Activated CD4-positive, alpha-beta T cell treated with anti-CD3 and anti-CD28 coated beads, Interleukin-2, amount 50 U/mL, for 4 hours (primary cell): Measurements from ENCODE around the gene DPP4.

ENCODE experiments used
- DNase-seq, 2 experiments: peaks; one replicate each; pipeline ENCODE4 v3.0.0-alpha.2; 2020

The DPP4 gene

DNA sequence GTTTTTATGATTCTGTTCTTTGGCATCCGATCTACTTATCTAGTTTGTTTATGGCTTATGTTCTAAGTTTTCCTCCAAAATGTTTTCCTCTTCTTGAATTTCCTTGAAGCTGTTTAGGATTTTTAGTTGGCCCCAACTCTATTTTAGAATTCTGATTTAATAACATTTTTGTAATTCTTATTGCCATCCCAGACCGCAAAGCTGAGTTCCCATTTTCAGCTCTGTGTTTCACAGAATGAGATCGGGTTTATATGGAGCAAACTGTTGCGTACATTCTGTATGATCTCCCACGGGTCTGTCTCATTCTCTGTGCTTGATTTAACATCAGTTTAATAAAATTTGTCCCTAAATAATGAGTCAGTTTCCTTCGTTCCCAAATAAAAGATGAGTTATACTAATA lies 59.3 kb downstream of the DPP4 start:
- DNase-seq, result no peak

DNA sequence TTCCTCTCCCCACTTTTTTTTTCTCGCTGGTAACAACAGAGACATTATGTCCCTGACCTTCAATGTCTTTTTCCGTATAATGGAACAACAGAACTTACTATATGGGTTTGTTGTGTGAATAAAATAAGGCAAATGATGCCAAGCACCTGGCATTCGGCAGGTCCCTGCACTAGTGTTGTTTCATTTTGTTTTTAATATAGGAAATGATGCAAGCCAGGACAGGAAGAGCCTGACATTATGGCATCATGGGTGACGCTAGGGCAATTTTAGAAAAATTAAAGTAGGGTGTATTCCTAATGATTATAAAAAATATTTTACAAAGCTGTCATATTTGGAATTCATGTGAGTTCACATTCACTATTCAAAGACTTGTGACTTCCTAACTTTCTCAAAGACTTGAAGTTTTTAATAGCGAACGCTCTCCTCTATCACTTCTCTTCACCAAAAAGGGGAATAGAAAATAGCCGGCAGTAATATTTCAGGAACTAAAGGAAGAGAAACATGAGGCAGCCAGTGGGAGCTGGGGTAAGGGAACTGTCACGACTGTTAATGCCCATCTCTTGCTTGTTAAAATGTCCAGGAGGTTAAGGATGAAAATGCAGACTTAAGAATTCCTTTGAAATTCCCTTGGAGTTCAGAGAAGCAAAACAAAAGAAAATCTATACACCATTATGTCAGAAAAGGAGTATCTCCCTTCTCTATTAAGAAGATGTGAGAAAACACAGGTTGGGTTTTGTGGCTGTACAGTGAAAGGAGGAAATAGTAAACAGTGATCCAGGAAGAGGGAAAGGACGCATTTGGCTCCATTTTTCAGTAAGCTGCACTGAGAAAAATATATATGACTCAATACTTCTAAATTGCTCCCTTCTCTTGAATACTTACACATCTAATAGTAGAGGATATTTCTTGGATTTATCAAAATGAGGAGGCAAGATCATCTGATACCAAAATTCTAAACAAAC lies 60.2 kb downstream of the DPP4 start:
- DNase-seq, result no peak

DNA sequence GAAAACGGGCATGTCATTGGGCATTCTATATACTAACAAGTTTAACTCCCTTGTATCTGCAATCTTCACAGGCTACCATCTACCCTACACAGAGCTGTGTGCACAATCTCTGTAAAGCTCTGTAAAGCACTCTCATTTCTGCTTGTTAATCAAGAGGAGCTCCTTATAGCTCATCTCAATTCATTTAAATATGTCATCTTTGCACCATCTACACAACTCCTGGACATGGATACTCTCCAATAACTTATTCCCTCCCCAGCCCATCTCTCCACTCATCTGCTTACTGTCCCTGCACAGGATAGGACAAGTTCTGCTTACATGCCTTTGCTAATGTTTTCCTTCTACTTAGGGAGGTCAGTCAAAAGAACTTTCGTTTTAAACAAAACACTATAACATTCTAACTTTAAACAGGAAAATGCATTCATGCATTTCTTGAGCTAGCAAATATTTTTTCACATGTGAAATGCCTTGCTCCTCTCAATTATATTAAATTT lies 61.4 kb downstream of the DPP4 start:
- no peak for DNase-seq

DNA sequence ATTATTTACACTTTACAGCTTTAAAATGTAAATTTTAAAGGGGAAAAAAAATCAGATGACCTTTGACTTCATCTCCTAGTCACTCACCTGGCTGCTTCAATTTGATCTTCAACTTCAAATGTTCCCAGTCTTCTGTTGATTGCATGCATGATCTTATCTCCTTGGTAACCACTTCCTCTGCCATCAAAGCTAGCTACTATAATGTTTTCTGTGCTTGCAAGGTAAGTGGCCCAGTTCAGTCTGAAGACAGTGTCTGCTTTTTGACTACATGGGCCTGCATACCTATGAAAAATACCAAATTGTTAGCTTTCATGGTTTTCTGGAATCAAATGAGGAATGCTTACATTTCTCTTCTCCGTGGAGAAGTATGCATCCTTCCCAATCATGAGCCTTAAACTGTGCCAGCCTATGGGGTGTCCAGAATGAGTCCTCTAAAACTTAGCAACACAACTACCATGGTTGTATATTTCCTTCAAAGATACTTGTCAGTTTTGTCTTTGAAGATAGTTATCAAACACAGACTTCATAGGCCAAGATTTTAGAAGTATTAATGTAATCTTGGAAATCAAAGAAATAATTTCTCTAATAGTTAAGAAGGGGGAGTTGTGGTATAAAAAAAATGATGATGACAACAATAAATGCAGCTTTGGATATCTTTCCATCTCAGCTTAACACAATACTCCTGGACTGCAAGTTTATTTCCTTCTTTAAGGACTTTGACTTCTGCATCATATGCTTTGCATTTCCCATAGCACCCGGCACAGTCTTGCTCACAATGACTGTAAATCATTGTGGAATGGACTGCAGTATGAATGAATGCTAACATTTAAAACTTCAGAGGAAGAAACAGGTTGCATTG lies 62.1 kb downstream of the DPP4 start:
- no peak for DNase-seq

DNA sequence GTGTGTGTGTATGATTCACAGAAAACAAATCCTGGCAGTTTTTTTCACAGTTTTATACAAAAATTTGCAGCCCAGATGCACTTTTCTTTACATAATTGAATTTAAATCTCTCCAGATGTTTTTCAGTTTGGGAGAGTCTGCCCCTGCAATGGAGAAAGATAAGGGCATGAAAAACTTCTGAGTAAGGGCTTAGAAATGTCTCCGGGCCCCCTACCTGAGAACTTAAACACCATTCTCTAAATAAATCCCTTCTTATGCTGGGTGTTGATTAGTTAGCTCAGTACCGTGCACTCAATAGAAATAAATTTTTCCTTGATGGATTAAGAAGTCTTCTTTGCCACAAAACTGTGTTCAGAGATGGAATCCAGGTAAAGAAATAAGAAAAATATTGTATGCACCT lies 64.5 kb downstream of the DPP4 start:
- no peak for DNase-seq

DNA sequence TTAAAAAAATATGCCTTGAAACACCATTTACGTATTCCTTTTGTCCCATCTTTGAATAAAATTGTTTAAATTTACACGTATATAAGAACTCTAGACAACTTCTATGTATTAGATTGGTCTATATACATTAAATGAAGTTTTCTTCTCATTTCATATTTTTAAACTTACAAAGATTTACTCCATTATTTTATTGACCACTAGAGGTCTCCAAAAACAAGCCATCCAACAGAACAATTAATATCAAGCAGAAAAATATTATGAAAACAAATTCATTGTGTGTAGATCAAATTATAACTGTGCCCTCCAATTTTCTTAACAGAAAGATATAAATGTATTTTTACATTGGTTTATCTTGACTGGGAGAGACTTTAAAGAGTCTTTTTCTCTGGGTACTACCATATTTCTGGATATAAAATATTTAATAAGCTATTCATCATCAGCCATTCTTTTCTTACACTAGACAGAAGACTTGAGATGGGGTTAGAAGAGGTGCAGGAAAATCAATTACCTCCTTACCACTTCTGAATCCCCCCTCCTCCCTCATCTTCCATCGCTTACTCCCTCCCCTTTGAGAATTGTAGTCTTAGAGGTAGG lies 66.5 kb downstream of the DPP4 start:
- no peak for DNase-seq

DNA sequence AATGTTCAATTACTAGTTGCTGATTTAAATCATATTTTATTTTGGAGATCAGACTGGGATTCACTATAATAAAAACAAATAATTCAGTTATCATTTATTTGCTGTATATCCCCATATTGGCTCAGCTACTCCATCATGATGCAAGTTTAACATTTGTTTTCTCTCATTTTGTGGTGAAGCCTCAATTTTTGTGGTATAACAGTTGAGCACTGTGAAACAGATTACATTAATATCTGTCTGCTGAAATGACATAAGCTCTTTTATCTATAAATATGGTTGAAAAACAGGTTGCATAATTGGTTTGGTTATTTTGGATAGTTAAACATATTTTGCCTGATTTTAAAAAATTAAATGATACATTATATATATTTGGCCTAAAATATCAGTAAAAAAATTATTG lies 67.7 kb downstream of the DPP4 start:
- no peak for DNase-seq

GRCh38 chr2:162004031-162004430 lies 70.0 kb downstream of the DPP4 start:
- no peak for DNase-seq

DNA sequence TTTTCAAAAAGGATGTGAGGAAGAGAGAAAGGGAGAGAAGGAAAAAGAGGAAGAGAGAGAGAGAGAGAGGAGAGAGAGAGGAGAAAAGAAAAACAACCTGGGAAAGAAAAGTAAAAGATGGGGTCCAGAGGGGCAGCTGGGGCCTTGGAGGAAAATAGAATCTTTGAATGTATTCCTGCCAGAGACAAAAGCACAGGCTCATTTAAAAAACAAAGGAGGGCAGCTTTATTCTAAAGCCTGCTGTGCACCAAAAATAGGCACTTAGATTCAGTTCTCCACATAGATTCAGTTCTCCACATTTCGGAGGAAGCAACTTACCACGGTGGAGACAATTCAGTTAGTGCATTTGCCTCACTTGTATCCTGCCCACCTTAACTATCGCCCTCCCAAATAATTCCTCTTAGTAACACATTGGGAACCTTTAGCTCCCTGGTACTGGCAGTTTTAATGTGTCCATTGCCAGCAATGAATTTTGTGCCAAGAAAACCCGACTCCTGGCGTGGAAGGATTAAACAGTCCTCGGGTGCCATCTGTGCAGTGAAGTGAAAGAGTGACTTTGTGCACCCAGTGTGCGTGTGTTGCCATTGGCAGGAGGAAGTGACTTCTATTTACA lies 71.3 kb downstream of the DPP4 start:
- no peak for DNase-seq

GRCh38 chr2:162000431-162000830 lies 73.6 kb downstream of the DPP4 start:
- no peak for DNase-seq

DNA sequence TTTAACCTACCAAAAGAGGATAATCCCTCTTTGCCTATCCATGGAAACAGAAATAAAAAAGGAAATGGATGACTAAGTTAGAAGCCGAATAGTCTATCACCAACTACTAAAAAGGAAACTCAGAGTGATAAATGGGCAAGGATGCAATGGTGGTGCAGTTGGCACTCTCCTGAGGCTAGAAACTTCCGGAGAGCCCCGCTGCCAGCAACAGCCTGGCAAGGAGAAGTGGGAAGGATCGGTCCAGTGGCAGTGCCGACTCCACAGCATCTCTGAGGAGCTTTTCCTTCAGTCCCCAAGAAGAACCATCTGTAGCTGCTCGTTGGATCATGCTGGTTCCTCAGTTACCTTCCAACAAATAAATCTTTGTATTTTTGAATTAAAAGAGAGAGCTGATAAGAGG lies 74.7 kb downstream of the DPP4 start:
- DNase-seq, result no peak

DNA sequence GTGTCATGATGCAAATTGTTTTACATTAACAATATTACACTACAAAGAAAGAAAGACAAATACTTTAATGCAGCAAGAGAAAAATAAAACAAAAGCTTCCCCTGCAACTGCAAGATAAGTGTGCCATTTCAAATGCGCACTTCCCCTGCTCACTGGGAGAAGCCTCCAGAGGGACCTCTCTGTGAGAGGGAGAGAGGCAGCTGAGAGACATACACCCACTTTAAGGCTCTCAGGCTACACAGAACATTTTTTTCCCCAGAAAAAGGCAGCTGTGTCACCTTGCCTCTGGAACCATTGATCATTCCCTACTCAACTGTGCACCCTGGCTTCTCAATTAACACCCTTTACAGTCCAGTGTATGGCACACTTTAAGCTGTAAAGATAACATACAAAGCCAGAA lies 75.2 kb downstream of the DPP4 start:
- no peak for DNase-seq

GRCh38 chr2:161997916-161998471 lies 76.0 kb downstream of the DPP4 start:
- DNase-seq, result no peak

DNA sequence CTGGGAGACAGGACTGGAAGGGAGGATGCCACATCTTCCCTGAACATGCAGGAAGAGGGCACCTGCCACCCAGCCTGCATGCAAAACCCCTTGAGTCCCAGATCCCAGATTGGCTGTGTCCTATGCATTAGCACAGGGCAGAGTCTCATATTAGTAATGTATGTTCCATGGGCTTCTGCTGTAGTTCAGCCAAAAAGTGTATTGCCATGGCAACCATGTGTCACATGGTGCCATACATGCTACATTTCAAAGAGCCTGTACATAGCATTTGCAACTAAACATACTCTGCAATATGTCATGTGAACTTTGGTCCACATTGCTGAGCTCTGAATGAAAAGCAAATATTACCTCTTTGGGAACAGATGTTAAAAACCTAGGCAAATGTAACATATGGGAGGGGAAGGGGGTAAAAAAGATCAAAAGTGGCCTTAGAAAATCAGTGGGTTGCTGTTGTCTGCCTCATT lies 78.4 kb downstream of the DPP4 start:
- no peak for DNase-seq

- no peak for DNase-seq
These were observed 79.1 kb downstream of the DPP4 start for GRCh38 chr2:161994761-161995520.

DNA sequence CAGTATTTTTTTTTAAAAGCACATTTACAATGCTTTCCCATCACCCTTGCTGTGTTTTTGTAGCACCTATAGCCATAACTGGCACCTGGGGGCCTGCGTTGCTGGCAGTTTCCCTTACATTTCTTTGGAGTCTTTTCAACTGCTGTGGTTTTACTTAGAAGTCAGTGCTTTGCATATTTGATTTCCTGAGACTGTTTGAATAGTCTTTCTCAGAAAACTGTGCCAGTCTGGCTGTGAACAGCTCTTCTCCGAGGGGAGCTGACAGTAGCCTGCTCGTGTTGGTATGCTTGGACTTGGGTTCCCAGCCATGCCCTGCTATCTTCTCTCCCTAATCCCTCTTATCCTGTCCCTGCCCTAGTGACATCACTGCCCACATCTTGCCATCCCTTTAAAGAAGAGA lies 81.5 kb downstream of the DPP4 start:
- DNase-seq, result peak; percentile 55 to 56

GRCh38 chr2:161991991-161992390 lies 82.0 kb downstream of the DPP4 start:
- no peak for DNase-seq

GRCh38 chr2:161990741-161991140 lies 83.3 kb downstream of the DPP4 start:
- no peak for DNase-seq

- no peak for DNase-seq
These were observed 84.0 kb downstream of the DPP4 start for GRCh38 chr2:161990036-161990435.

DNA sequence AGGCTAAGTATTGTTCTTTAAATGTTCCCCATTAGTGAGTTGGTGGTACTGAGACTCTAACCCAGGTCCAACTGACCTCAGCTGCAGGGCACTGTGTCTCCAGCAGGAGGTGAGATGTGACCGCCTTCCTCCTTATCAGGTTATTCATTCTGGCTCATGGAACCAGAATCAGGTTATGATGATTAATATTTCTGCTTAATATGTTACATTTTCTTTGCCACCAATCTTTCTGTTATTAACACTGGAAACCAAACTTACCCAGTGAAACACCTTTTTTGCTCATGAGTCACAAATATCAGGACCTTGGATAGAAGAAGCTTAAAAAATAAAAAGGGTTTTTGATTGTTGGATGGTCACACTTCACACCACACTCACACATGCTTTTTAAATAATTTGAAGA lies 85.4 kb downstream of the DPP4 start:
- no peak for DNase-seq

- no peak for DNase-seq
These were observed 86.7 kb downstream of the DPP4 start for GRCh38 chr2:161987311-161987710.

DNA sequence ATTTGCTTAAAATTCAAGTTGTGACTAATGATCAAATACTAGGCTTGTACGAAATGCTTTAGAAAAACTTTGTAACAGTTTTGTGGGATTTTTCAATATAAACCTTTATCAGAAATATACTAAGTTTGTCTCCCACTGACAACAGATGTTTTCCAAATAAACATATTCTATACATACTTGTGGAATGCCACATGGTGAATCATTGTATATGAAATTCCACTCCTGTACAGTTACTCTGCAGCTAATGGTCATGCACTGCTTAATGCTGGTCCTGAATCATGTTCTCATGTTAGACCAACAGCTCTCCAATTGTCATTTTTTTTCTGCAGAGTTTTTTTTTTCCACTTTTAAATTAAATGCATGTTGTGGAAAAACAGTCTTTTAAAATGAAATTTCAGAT lies 90.1 kb downstream of the DPP4 start:
- no peak for DNase-seq
